Heart left ventricle (tissue), 16 donors: ENCODE data around the gene DNAH14. TPM values are rescaled to one million over a fixed set of nuclear protein-coding genes. Genes with fewer than 3 reads are reported as not detected.
"Not testable (repeated sequence)": the region's sequence is repeated elsewhere in the genome, so short reads cannot be mapped to it uniquely, and the experiment has no call there.

Source experiments
- ATAC-seq, 4 donors: fragments of 200-7000 bp; cut with Tn5 transposase; one replicate each; pipeline ENCODE4 v1.9.1; 2020 to 2022; ENCODE audit warnings: moderate library complexity in 4 of 4, mild to moderate bottlenecking in 3 of 4, moderate number of reproducible peaks in 1 of 4
- DNase-seq, 5 donors: peaks; one replicate each; pipeline ENCODE4 v3.0.0-alpha.2; 2020
- H3K27ac ChIP-seq, 12 donors: fragments of 200-600 bp; sonication (generic) in 4 of 12; one replicate each; pipeline versions ENCODE4 v1.5.0 to v1.8.0; 2016 to 2022; ENCODE audit warnings: mild to moderate bottlenecking in 2 of 12
- H3K27me3 ChIP-seq, 9 donors: fragments of 200-600 bp; sonication (generic) in 2 of 9; one replicate each; pipeline versions ENCODE4 v1.5.1 to v1.8.0; 2016 to 2022; ENCODE audit warnings: mild to moderate bottlenecking in 3 of 9
- H3K36me3 ChIP-seq, 9 donors: fragments of 200-600 bp; sonication (generic) in 2 of 9; one replicate each; pipeline versions ENCODE4 v1.5.0 to v1.8.0; 2018 to 2022; ENCODE audit warnings: mild to moderate bottlenecking in 2 of 9
- H3K4me1 ChIP-seq, 12 donors: fragments of 200-600 bp; sonication (generic) in 4 of 12; one replicate each; pipeline versions ENCODE4 v1.5.0 to v1.8.0; 2016 to 2022; ENCODE audit warnings: mild to moderate bottlenecking in 3 of 12
- H3K4me3 ChIP-seq, 12 donors: fragments of 200-600 bp; sonication (generic) in 4 of 12; one replicate each; pipeline versions ENCODE4 v1.5.0 to v1.8.0; 2017 to 2022; ENCODE audit warnings: mild to moderate bottlenecking in 9 of 12, moderate library complexity in 4 of 12
- H3K9me3 ChIP-seq, 12 donors: fragments of 200-600 bp; sonication (generic) in 4 of 12; one replicate each; pipeline versions ENCODE4 v1.5.0 to v1.8.0; 2016 to 2022; ENCODE audit warnings: mild to moderate bottlenecking in 1 of 12
- POLR2A ChIP-seq, 2 donors: fragments of 450-650 bp; IDR thresholded peaks; one replicate each; pipeline ENCODE4 v1.6.1; 2017; ENCODE audit warnings: antibody characterized with exemption in 2 of 2, mild to moderate bottlenecking in 2 of 2, moderate library complexity in 2 of 2
- WGBS, 4 donors: extraction: QIAGEN DNeasy Blood & Tissue Kit in 2 of 4; methylation state at CpG; one replicate each; pipeline versions ENCODE4 v1.1.5 to v1.1.7; 2013 to 2018; 5-methylcytosine and 5-hydroxymethylcytosine counted together
- intact Hi-C, 10 donors: fragments of 100-400 bp; cut with DNase I; formaldehyde crosslinking; loops; one replicate each; pipeline versions ENCODE4 v1.11.1 to v1.14.2; 2022
- polyA plus RNA-seq, 2 donors: library from polyadenylated mRNA; stranded (reverse); fragments of 200-250 nt; gene quantifications; one replicate each; pipeline ENCODE4 v1.2.3, GENCODE V29; 2013
- total RNA-seq, 9 donors: library from RNA; depleted of rRNA in 2 of 9; stranded (reverse); fragments of >200 nt in 2 of 9; fragmentation: NEBNext Ultra II Directional in 3 of 9; extraction: Animal tissue kit (Norgen Biotek cat#: 25700) in 3 of 9; gene quantifications; one replicate each; pipeline versions ENCODE4 v1.1.0 to v1.2.4, GENCODE V29; 2016 to 2023
- TF ChIP-seq, protein P1 (sequence below), 12 donors: fragments of 200-600 bp; sonication (generic) in 4 of 12; IDR thresholded peaks; one replicate each; pipeline versions ENCODE4 v1.5.0 to v1.8.0; 2018 to 2022; ENCODE audit warnings: antibody characterized with exemption in 12 of 12, mild to moderate bottlenecking in 5 of 12
- donor health status: ischemic (EF 13 %, LVEDD 7.1; RV severe dilation, severe dysfunction).
- donor health status: healthy with polysubstance abuse.
- donor health status: DM: no; HTN: yes; CAD: no.
- donor health status: DM: no; HTN: no; CAD: no.
- donor health status: ischemic (EF 25% LVEDD 6.9; RV normal size, moderate dysfunction).
- donor health status: ischemic (EF 25% LVEDD 5.7; RV mildly dilated, moderate dysfunction).
- donor health status: healthy.
- donor health status: DM: yes; HTN: yes; CAD: no.
- donor health status: ischemic (EF 35%, LVEDD 5.7; RV mildly dilated, moderate dysfunction).
- donor health status: nonischemic (EF 11% LVEDD 7.7; RV severe dilation, severe dysfunction).
- donor health status: DM: yes; HTN: yes; CAD: no.
- donor health status: PGD.
- donor health status: ischemic (EF 29% LVEDD 5.4; RV normal size, mild dysfunction).
- donor health status: nonischemic (EF 23%, LVEDD 6.1; RV moderate dilation, normal function).

DNAH14 gene
- total and polyA plus RNA-seq, 11 donors: 0.24 to 6.8 (median 2.8) TPM

DNA sequence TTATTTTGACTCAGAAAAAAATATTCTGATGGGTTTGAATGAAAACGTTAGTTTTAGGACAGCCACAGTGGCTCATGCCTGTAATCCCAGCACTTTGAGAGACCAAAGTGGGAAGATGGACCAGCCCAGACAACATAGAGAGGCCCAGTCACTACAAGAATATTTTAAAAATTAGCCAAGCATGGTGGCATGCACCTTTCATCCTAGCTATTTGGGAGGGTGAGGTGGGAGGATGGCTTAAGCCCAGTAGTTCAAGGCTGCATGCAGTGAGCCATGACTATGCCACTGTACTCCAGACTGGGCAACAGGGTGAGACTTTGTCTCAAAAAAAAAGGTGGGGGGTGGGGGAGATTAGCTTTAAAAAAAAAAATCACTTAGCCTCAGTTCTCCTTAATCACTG is 370.9 kb downstream of the DNAH14 start:
- TF ChIP-seq, protein P1, sequence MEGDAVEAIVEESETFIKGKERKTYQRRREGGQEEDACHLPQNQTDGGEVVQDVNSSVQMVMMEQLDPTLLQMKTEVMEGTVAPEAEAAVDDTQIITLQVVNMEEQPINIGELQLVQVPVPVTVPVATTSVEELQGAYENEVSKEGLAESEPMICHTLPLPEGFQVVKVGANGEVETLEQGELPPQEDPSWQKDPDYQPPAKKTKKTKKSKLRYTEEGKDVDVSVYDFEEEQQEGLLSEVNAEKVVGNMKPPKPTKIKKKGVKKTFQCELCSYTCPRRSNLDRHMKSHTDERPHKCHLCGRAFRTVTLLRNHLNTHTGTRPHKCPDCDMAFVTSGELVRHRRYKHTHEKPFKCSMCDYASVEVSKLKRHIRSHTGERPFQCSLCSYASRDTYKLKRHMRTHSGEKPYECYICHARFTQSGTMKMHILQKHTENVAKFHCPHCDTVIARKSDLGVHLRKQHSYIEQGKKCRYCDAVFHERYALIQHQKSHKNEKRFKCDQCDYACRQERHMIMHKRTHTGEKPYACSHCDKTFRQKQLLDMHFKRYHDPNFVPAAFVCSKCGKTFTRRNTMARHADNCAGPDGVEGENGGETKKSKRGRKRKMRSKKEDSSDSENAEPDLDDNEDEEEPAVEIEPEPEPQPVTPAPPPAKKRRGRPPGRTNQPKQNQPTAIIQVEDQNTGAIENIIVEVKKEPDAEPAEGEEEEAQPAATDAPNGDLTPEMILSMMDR (IDR thresholded peaks at IDR 0.05): no peak
- no peak for TF ChIP-seq POLR2A (IDR thresholded peaks at IDR 0.05)
- Histone ChIP-seq H3K27me3 (peaks cover 0 to 8% (median 0%) of the 10 kb centered on the region in 9 donors), H3K4me1 (no peaks in the 10 kb centered on the region), H3K36me3 (no peaks in the 10 kb centered on the region), H3K9me3 (peaks cover 0 to 19% (median under 1%) of the 10 kb centered on the region in 12 donors), H3K4me3 (no peak overlapping the region), H3K27ac (no peak overlapping the region)
- intact Hi-C loops: no loop called here
- DNase-seq: no peak
- 76 to 88% (median 82%) methylated on average over 1 of the region's 1 CpG for WGBS, 4 donors
- no peak for ATAC-seq

DNA sequence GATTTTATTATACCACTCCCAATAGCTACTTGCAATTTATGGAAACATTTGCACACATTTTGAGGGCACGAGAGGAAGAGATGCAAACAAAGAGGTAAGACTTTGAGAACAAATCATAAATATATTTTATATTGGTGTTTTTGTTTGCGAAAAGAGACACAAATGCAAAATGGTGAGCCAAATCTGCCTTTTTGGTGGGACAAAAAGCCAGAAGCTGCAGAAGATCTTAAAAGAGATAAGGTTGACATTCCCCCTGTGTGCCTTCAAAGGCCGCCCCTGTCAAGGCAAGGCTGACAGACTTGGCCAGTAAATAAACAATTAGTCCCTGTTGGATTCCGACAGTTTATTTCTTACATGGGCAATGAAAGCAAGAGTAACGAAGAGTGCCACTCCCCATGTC is 375.5 kb downstream of the DNAH14 start:
- H3K27me3 ChIP-seq: no peaks in the 10 kb centered on the region
- H3K4me3 ChIP-seq: no peak overlapping the region
- no peak overlapping the region for H3K27ac ChIP-seq
- TF ChIP-seq POLR2A (IDR thresholded peaks at IDR 0.05): no peak
- TF ChIP-seq, protein P1 (IDR thresholded peaks at IDR 0.05): no peak
- H3K4me1 ChIP-seq: no peaks in the 10 kb centered on the region
- DNase-seq: no peak
- WGBS, 4 donors: 60 to 76% (median 63%) methylated on average over 5 of the region's 5 CpGs
- intact Hi-C loops: no loop called here
- no peak for ATAC-seq
- H3K36me3 ChIP-seq: no peaks in the 10 kb centered on the region
- no peaks in the 10 kb centered on the region for H3K9me3 ChIP-seq

DNA sequence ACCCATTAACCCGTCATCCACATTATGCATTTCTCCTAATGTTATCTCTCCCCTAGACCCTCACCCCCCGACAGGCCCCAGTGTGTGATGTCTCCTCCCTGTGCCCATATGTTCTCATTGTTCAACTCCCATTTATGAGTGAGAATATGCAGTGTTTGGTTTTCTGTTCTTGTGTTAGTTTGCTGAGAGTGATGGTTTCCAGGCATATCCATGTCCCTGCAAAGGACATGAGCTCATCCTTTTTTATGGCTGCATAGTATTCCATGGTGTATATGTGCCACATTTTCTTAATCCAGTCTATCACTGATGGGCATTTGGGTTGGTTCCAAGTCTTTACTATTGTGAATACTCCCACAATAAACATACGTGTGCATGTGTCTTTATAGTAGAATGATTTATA is 381.1 kb downstream of the DNAH14 start:
- intact Hi-C loops: loop anchor here in 3 of 10 donors (10.0 kb wide), 1 partner anchor 664 kb away; no protein-coding TSS in a partner anchor
- peaks cover 0 to 14% (median 0%) of the 10 kb centered on the region in 12 donors for H3K9me3 ChIP-seq
- H3K27ac ChIP-seq, H3K4me3 ChIP-seq, H3K27me3 ChIP-seq, H3K36me3 ChIP-seq, DNase-seq, ATAC-seq, H3K4me1 ChIP-seq: not testable (repeated sequence)
- WGBS, 4 donors: 93 to 96% (median 95%) methylated on average over 3 of the region's 3 CpGs

DNA sequence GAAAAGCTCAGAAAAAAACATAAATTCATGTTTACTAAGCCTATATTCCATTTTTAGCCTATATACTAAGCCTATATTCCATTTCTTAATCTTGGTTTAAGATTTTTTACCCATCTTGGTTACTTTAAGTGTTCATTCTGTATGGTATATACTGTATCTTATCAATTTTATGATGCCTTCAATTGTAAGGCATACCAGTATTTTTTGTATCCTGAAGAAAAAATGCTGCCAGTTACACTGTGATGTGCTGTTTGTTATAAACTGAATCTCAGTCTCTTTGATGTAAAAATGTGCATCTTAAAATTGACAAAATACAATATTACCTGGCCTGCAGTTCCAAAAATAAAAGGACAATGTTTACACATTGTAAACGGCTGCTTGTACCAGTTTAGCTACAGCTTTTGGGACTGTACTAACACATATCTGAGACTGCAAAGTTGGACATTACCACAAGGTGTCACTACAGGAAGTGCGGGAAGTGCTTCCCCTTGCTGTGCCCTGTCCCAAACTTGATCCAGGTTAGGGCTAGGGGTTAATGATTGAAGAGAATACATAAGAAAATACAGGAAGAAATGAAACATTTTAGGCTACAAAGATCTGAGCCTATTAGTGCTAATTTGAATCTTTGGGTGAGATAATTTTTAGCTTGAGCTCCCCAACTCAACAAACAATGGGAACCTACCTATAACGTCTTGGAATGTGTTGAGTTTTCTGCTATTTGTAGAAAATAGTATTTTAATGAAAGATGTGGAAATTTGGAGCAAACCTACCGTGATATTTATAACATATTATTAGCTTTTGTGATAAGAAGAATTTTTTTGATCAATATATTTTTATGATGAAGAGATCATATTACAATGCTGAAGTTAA is 389.5 kb downstream of the DNAH14 start:
- intact Hi-C loops: loop anchor here in 8 of 10 donors (1.0 to 10.0 kb wide), 4 partner anchors 656 to 658 kb away; no protein-coding TSS in a partner anchor
- WGBS, 4 donors: 29 to 36% (median 31%) methylated on average over 4 of the region's 4 CpGs
- peaks cover 0 to 17% (median 0%) of the 10 kb centered on the region in 9 donors for H3K27me3 ChIP-seq

More for the DNA sequence above, 389.5 kb downstream of the DNAH14 start:
- no peaks in the 10 kb centered on the region for H3K36me3 ChIP-seq
- peaks cover 0 to 11% (median 0%) of the 10 kb centered on the region in 12 donors for H3K9me3 ChIP-seq
- H3K27ac ChIP-seq: no peak overlapping the region
- peak in 1 of 5 donors; percentile 26 for DNase-seq
- H3K4me3 ChIP-seq: no peak overlapping the region
- peak in 3 of 4 donors; percentile 62 to 78 (median 72) for ATAC-seq
- no peak for TF ChIP-seq POLR2A (IDR thresholded peaks at IDR 0.05)
- TF ChIP-seq, protein P1 (IDR thresholded peaks at IDR 0.05): peak; percentile 43 to 78 (median 60)
- H3K4me1 ChIP-seq: no peaks in the 10 kb centered on the region
